DND-41 (cell line): Measurements from ENCODE around the gene ALG2.

Experiments
- EZH2 ChIP-seq: IDR thresholded peaks from 3 replicates; pipeline ENCODE4 v1.6.1; 2012; ENCODE audit warnings: borderline replicate concordance, low read depth, mild to moderate bottlenecking, moderate library complexity, low read length, inconsistent platforms; ENCODE audit not compliant: severe bottlenecking
- TF ChIP-seq, protein P1 (sequence below): IDR thresholded peaks from 2 replicates; pipeline ENCODE4 v1.5.1; 2012; ENCODE audit warnings: borderline replicate concordance, low read length, moderate library complexity, mild to moderate bottlenecking; ENCODE audit not compliant: poor library complexity, severe bottlenecking; ENCODE audit errors: extremely low read depth

DNA sequence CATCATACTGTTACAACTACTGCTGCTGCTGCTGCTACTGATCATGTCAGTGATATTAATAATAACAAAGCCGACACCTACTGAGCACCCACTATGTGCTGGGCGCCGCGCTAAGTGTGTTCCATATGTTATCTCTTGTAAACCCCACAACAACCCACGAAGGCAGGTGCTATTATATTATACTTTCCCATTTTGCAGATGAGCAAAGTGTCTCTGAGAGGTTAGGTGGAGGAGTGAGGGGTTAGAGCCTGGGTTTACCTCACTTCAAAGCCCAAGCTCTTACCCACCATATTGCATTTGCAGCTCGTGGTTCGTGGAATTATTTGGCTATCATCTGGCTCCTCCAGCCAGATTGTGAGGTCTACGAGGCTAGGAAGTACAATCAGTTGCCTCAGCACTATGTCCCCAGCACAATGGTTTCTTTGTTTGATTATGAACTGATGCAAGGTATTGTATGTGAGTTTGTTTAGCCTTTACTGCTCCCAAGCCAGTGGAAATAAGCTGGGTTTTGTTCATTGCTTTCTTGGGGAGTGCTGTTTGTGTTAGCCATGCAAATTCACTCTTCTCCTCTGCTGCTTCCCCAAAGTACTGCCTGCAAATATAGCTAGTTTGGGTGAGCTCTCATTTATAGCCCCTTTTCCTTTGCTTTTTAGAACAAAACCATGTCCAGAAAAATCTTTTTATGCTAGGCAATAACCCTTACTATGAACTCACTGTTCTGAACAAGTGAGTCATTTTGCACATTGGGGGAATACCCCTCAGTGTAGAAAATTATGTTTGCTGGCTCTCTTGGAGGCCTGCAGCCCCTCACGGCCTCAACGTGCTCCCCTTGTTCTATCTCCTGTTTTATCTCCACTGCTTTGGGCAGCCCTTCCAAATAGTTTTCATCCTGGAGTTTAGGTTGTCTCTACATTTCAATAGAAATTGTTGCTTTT is 47.9 kb downstream of the ALG2 start:
- TF ChIP-seq, protein P1, sequence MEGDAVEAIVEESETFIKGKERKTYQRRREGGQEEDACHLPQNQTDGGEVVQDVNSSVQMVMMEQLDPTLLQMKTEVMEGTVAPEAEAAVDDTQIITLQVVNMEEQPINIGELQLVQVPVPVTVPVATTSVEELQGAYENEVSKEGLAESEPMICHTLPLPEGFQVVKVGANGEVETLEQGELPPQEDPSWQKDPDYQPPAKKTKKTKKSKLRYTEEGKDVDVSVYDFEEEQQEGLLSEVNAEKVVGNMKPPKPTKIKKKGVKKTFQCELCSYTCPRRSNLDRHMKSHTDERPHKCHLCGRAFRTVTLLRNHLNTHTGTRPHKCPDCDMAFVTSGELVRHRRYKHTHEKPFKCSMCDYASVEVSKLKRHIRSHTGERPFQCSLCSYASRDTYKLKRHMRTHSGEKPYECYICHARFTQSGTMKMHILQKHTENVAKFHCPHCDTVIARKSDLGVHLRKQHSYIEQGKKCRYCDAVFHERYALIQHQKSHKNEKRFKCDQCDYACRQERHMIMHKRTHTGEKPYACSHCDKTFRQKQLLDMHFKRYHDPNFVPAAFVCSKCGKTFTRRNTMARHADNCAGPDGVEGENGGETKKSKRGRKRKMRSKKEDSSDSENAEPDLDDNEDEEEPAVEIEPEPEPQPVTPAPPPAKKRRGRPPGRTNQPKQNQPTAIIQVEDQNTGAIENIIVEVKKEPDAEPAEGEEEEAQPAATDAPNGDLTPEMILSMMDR, result no peak
- no peak for TF ChIP-seq EZH2
